COLO668 (cell line): ENCODE data around the gene ANKRD13B.
"Not testable (repeated sequence)": the region's sequence is repeated elsewhere in the genome, so short reads cannot be mapped to it uniquely, and the experiment has no call there.

Experiments
- DNase-seq: peaks from one replicate; lab custom pipeline; 2025; ENCODE audit not compliant: unreplicated experiment; lab: John Stamatoyannopoulos, UW

Gene ANKRD13B

GRCh38 chr17:29592850-29593551 is at the start of gene ANKRD13B:
Gene ANKRD13B, plus strand, starts transcription at chr17:29593132. Its CDS starts 490 bp downstream, at chr17:29593622.
- DNase-seq: peak; percentile 61

GRCh38 chr17:29544066-29544465 is 48.9 kb upstream of the ANKRD13B start:
- no peak for DNase-seq

GRCh38 chr17:29546085-29546484 is 46.8 kb upstream of the ANKRD13B start:
- no peak for DNase-seq

- DNase-seq: no peak
Observed at GRCh38 chr17:29546830-29547229, 46.1 kb upstream of the ANKRD13B start.

- DNase-seq: no peak
Observed at GRCh38 chr17:29549177-29549923, 43.6 kb upstream of the ANKRD13B start.

- peak; percentile 21 for DNase-seq
Observed at GRCh38 chr17:29555840-29556239, 37.1 kb upstream of the ANKRD13B start.

GRCh38 chr17:29557085-29557738 is 35.7 kb upstream of the ANKRD13B start:
- no peak for DNase-seq

- no peak for DNase-seq
Observed at GRCh38 chr17:29557739-29558116, 35.2 kb upstream of the ANKRD13B start.

GRCh38 chr17:29558139-29558538 is 34.8 kb upstream of the ANKRD13B start:
- DNase-seq: not testable (repeated sequence)

- DNase-seq: no peak
Observed at GRCh38 chr17:29559640-29560039, 33.3 kb upstream of the ANKRD13B start.

GRCh38 chr17:29560316-29560715 is 32.6 kb upstream of the ANKRD13B start:
- no peak for DNase-seq

- DNase-seq: no peak
Observed at GRCh38 chr17:29561554-29562517, 31.1 kb upstream of the ANKRD13B start.

GRCh38 chr17:29562615-29563014 is 30.3 kb upstream of the ANKRD13B start:
- DNase-seq: no peak

GRCh38 chr17:29563816-29564215 is 29.1 kb upstream of the ANKRD13B start:
- peak; percentile 18 for DNase-seq

- peak; percentile 54 for DNase-seq
Observed at GRCh38 chr17:29565643-29566472, 27.1 kb upstream of the ANKRD13B start.

- peak; percentile 77 for DNase-seq
Observed at GRCh38 chr17:29566473-29567303, 26.2 kb upstream of the ANKRD13B start, which contains the start of gene ABHD15. Gene ABHD15, minus strand, starts transcription at chr17:29567037. Its CDS starts 71 bp downstream, at chr17:29566966.

- DNase-seq: peak; percentile 42
Observed at GRCh38 chr17:29567304-29567553, 25.7 kb upstream of the ANKRD13B start.

GRCh38 chr17:29567554-29568330 is 25.2 kb upstream of the ANKRD13B start:
- DNase-seq: peak; percentile 60
